Ovary (tissue), 3 donors: ENCODE measurements around the gene CAMK1.

ENCODE experiments used
- EP300 ChIP-seq: sonication (generic); formaldehyde crosslinking; IDR thresholded peaks from one replicate; pipeline ENCODE4 v1.6.1; 2017; ENCODE audit warnings: antibody characterized with exemption
- POLR2A ChIP-seq: fragments of 450-650 bp; IDR thresholded peaks from one replicate; pipeline ENCODE4 v1.6.1; 2017; ENCODE audit warnings: antibody characterized with exemption, mild to moderate bottlenecking, moderate library complexity
- TF ChIP-seq, protein P1 (sequence below), 3 donors: fragments of 450-650 bp in 2 of 3; fragments of 200-600 bp in 1 of 3; IDR thresholded peaks; one replicate each; pipeline versions ENCODE4 v1.5.1 to v1.8.0; 2016 to 2022; ENCODE audit warnings: antibody characterized with exemption in 3 of 3, mild to moderate bottlenecking in 1 of 3
- donor health status: DM: no; HTN: no; CAD: no.

DNA sequence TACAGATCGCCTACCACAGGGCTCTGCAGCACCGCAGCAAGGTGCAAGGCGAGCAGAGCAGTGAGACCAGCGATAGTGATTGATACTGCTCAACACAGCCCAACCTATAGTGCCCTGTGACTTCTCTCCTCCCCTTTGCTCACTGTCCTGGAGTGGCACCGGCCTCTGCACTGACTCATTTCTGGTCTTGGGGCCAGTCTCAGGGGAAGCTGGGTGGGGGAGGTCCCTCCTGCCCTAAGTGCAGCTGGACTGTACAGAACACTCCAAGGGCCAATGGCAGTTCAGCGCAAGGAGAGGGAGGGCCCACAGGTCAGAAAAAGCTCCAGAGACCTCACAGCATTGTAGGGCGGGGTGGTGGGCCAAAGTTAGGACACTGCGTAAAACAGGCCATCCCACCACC lies 22.5 kb downstream of the CAMK1 start:
- TF ChIP-seq EP300 (no peak), POLR2A (no peak)
- TF ChIP-seq, protein P1, sequence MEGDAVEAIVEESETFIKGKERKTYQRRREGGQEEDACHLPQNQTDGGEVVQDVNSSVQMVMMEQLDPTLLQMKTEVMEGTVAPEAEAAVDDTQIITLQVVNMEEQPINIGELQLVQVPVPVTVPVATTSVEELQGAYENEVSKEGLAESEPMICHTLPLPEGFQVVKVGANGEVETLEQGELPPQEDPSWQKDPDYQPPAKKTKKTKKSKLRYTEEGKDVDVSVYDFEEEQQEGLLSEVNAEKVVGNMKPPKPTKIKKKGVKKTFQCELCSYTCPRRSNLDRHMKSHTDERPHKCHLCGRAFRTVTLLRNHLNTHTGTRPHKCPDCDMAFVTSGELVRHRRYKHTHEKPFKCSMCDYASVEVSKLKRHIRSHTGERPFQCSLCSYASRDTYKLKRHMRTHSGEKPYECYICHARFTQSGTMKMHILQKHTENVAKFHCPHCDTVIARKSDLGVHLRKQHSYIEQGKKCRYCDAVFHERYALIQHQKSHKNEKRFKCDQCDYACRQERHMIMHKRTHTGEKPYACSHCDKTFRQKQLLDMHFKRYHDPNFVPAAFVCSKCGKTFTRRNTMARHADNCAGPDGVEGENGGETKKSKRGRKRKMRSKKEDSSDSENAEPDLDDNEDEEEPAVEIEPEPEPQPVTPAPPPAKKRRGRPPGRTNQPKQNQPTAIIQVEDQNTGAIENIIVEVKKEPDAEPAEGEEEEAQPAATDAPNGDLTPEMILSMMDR (IDR thresholded peaks at IDR 0.05), result no peak
